Esophagus muscularis mucosa (tissue), 4 donors: ENCODE data around the gene ACER3.

Experiments
- CTCF ChIP-seq, 3 experiments: fragments of 200-600 bp in 2 of 3; fragments of 450-650 bp in 1 of 3; sonication (generic) in 2 of 3; IDR thresholded peaks; one replicate each; pipeline ENCODE4 v1.5.1; 2017 to 2019; ENCODE audit warnings: antibody characterized with exemption in 3 of 3, mild to moderate bottlenecking in 2 of 3, moderate library complexity in 1 of 3
- EP300 ChIP-seq: sonication (generic); formaldehyde crosslinking; IDR thresholded peaks from one replicate; pipeline ENCODE4 v1.6.1; 2017; ENCODE audit warnings: antibody characterized with exemption
- POLR2A ChIP-seq: fragments of 450-650 bp; IDR thresholded peaks from one replicate; pipeline ENCODE4 v1.6.1; 2017; ENCODE audit warnings: antibody characterized with exemption, moderate library complexity, mild to moderate bottlenecking, low read depth

DNA sequence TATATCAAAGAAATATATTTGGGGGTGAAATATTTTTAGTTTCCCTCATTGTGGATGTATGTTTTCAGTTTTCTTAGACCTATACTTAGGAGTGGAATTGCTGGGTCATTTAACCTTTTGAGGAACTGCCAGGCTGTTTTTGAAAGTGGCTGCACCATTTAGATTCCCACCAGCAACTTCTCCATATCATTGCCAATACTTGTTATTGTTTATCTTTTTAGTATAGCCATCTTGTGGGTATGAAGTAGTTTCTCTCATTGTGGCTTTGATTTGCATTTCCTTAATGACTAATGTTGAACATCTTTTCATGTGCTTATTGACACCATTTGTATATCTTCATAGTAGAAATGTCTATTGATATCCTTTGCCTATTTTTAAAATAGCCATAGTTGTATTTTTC lies 111.3 kb downstream of the ACER3 start:
- no peak for TF ChIP-seq POLR2A
- no peak for TF ChIP-seq CTCF (IDR thresholded peaks at IDR 0.05)
- TF ChIP-seq EP300 = no peak
